ENCODE data around the gene BICRAL.
"Not testable (repeated sequence)": the region's sequence is repeated elsewhere in the genome, so short reads cannot be mapped to it uniquely, and the experiment has no call there.

- not testable (repeated sequence) for TF ChIP-seq CTCF, POLR2AphosphoS5 (IDR thresholded peaks at IDR 0.05)
Observed at GRCh38 chr6:42797696-42798095, 15.8 kb downstream of the BICRAL start.

Data from breast epithelium (tissue), 3 donors.